Adrenal gland (tissue), 12 donors: Measurements from ENCODE around the gene SHANK2. TPM values are rescaled to one million over a fixed set of nuclear protein-coding genes. Genes with fewer than 3 reads are reported as not detected.

Experiments used
- DNase-seq, 7 donors: peaks; one replicate each; pipeline ENCODE4 v3.0.0-alpha.2; 2019 to 2020
- H3K27ac ChIP-seq, 5 donors: fragments of 200-600 bp; sonication (generic) in 4 of 5; 1 replicate in 3 of 5; 2 replicates in 2 of 5; pipeline versions ENCODE4 v1.5.1 to v1.8.0; 2016 to 2020; ENCODE audit warnings: mild to moderate bottlenecking in 1 of 5
- H3K27me3 ChIP-seq: fragments of 200-600 bp; 2 replicates; pipeline ENCODE4 v1.8.0; 2021
- H3K36me3 ChIP-seq, 2 donors: fragments of 200-600 bp; replicated peaks in 1 of 2; 1 replicate in 1 of 2; 2 replicates in 1 of 2; pipeline versions ENCODE4 v1.5.1 to v1.8.0; 2018 to 2022
- H3K4me1 ChIP-seq, 2 donors: fragments of 200-600 bp; replicated peaks in 1 of 2; 1 replicate in 1 of 2; 2 replicates in 1 of 2; pipeline versions ENCODE4 v1.5.1 to v1.8.0; 2018 to 2021
- H3K4me3 ChIP-seq, 4 donors: fragments of 200-600 bp; sonication (generic) in 3 of 4; one replicate each; pipeline ENCODE4 v1.5.1; 2016 to 2018
- H3K9me3 ChIP-seq, 3 donors: fragments of 200-600 bp; sonication (generic) in 1 of 3; replicated peaks in 1 of 3; 1 replicate in 2 of 3; 2 replicates in 1 of 3; pipeline versions ENCODE4 v1.5.1 to v1.8.0; 2016 to 2021
- POLR2A ChIP-seq, 2 donors: fragments of 450-650 bp; IDR thresholded peaks; one replicate each; pipeline ENCODE4 v1.6.1; 2017; ENCODE audit warnings: antibody characterized with exemption in 2 of 2, mild to moderate bottlenecking in 2 of 2, moderate library complexity in 1 of 2
- WGBS, 4 donors: extraction: QIAGEN DNeasy Blood & Tissue Kit in 2 of 4; methylation state at CpG; one replicate each; pipeline versions ENCODE4 v1.1.5 to v1.1.7; 2013 to 2017; 5-methylcytosine and 5-hydroxymethylcytosine counted together
- intact Hi-C, 2 donors: fragments of 100-400 bp; cut with DNase I; formaldehyde crosslinking; loops; one replicate each; pipeline versions ENCODE4 v1.14.1 to v1.15.0; 2022 to 2023
- polyA plus RNA-seq, 3 donors: library from polyadenylated mRNA; stranded (reverse); fragments of 200-250 nt in 2 of 3; fragments of 350-450 nt in 1 of 3; fragmentation: Illumina TruSeq in 1 of 3; extraction: RNeasy Lipid Tissue Mini Kit (QIAGEN cat#74804) in 1 of 3; gene quantifications; one replicate each; pipeline ENCODE4 v1.2.3, GENCODE V29; 2013 to 2014
- total RNA-seq, 9 donors: library from RNA; depleted of rRNA in 4 of 9; stranded (reverse); fragments of >200 nt in 4 of 9; fragments of 120-200 nt in 1 of 9; fragmentation: NEBNext Ultra II Directional in 1 of 9; extraction: Animal tissue kit (Norgen Biotek cat#: 25700) in 1 of 9; gene quantifications; one replicate each; pipeline versions ENCODE4 v1.1.0 to v1.2.4, GENCODE V29; 2013 to 2023
- TF ChIP-seq, protein P1 (sequence below), 6 experiments: fragments of 450-650 bp in 4 of 6; fragments of 200-600 bp in 2 of 6; sonication (generic) in 1 of 6; IDR thresholded peaks; 1 replicate in 5 of 6; 2 replicates in 1 of 6; pipeline versions ENCODE4 v1.5.1 to v1.8.0; 2016 to 2021; ENCODE audit warnings: antibody characterized with exemption in 6 of 6, mild to moderate bottlenecking in 2 of 6, moderate library complexity in 1 of 6
- donor health status: healthy with polysubstance abuse.
- donor health status: Bipolar disorder and iron deficiency.
- donor health status: DM: yes; HTN: yes; CAD: no.
- donor health status: DM: no; HTN: no; CAD: no.
- donor health status: DM: no; HTN: no; CAD: no.
- donor health status: DM: yes; HTN: yes; CAD: no.

Gene SHANK2
- total and polyA plus RNA-seq, 12 donors = 0.77 to 6.4 (median 2.3) TPM

DNA sequence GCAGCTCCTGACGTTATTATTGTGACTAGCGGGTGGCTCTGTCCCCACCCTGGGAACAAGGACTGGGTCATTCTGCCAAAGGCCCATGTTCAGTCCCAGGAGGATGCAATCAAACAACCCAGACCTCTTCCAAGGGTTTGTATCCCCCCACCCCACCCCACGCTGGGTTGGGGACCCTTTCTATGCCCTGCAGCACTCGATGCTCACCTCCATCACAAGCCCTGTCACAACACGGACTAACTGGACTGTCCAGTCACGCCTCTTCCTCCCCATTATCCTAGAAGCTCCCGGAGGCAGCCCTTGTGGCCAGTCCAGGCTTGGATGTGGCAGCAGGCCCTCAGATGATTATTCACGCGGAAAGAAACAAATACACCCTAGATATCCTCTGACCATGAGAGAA is 3.7 kb downstream of the SHANK2 start:
- intact Hi-C loops = no loop called here
- peaks cover 38% of the 10 kb centered on the region for H3K27me3 ChIP-seq

DNA sequence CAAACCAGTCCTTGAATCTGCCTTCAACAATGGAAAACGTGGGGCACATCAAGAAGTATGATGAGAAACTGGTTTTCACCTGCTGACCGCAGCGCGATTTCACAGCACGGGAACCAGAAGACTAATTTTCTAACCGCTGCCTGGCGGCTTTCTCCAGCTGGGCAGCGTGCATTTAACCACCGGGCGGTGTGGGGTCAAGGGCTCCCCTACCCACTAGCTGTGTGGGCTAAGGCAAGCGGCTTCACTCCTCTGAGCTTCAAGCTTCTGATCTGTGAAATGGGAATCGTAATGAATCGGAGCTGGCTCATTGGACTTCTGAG is 4.2 kb downstream of the SHANK2 start:
- peaks cover 38% of the 10 kb centered on the region for H3K27me3 ChIP-seq
- H3K27ac ChIP-seq = no peak overlapping the region
- H3K4me1 ChIP-seq = peaks cover 0 to 6% of the 10 kb centered on the region in 2 donors
- no peaks in the 10 kb centered on the region for H3K9me3 ChIP-seq
- intact Hi-C loops = no loop called here
- no peak overlapping the region for H3K4me3 ChIP-seq
- DNase-seq = no peak
- TF ChIP-seq, protein P1, sequence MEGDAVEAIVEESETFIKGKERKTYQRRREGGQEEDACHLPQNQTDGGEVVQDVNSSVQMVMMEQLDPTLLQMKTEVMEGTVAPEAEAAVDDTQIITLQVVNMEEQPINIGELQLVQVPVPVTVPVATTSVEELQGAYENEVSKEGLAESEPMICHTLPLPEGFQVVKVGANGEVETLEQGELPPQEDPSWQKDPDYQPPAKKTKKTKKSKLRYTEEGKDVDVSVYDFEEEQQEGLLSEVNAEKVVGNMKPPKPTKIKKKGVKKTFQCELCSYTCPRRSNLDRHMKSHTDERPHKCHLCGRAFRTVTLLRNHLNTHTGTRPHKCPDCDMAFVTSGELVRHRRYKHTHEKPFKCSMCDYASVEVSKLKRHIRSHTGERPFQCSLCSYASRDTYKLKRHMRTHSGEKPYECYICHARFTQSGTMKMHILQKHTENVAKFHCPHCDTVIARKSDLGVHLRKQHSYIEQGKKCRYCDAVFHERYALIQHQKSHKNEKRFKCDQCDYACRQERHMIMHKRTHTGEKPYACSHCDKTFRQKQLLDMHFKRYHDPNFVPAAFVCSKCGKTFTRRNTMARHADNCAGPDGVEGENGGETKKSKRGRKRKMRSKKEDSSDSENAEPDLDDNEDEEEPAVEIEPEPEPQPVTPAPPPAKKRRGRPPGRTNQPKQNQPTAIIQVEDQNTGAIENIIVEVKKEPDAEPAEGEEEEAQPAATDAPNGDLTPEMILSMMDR (IDR thresholded peaks at IDR 0.05) = no peak
- no peak for TF ChIP-seq POLR2A (IDR thresholded peaks at IDR 0.05)
- no peaks in the 10 kb centered on the region for H3K36me3 ChIP-seq
- WGBS, 4 donors = 80 to 90% (median 89%) methylated on average over 13 of the region's 13 CpGs

More for the DNA sequence above, 3.7 kb downstream of the SHANK2 start:
- Histone ChIP-seq H3K9me3 (no peaks in the 10 kb centered on the region), H3K36me3 (no peaks in the 10 kb centered on the region), H3K4me1 (peaks cover 0 to 6% of the 10 kb centered on the region in 2 donors), H3K4me3 (no peak overlapping the region), H3K27ac (no peak overlapping the region)
- TF ChIP-seq POLR2A (IDR thresholded peaks at IDR 0.05) = no peak
- TF ChIP-seq, protein P1 (IDR thresholded peaks at IDR 0.05) = no peak
- 78 to 84% (median 83%) methylated on average over 6 to 9 of the region's 9 CpGs for WGBS, 4 donors
- no peak for DNase-seq

DNA sequence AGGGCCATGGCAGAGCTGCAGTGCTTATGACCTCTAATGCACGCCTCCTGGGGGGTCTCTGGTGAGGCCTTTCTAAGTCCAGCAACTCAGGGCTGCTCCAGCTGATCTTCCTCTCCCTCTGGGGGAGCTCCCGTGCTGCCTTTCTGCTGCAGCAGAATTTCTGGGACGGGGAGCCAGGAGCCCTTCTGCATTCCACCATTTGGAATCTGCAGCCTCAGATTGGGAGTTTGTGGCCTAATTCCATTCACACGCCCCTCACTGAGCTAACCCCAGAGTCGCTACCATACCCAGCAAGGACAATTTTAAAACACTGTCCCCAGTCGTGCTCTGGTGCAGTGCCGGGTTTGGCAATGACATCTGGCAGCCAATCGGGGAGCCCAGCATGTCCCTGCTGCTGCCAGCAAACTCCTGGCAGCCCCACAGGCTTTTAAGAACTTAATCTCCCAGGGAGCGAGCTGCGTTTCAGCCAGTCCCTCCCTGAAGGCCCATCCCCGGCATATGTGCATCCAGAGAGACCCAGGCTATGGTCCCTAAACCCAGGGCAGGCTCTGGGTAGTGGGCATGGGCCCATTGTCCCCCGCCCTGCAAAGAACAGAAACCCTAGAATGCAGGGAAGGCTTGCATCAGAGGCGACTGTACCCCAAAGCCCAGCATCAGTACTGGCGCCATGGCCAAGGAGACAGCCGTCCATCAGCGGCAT is 4.7 kb downstream of the SHANK2 start:
- H3K27me3 ChIP-seq = peaks cover 34% of the 10 kb centered on the region
- 46 to 70% (median 67%) methylated on average over 10 to 16 of the region's 16 CpGs for WGBS, 4 donors

DNA sequence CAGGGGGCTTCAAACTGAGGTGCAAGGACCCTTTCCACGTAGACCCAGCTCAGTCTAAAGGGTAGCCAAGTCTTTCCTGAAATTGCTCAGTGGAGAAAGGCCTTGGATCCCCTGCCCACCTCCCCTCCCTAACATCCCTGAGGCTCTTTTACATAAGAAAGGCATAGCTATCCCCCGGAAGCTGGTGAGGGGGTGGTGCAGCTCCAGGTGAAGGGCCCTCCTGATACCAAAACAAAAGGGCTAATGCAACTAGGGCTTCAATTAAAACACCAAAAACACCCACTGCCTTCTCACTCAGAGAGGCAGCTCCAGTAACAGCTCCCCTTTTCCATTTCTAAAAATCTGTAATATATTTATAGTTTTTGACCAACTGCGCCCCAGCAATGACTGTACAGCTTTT is 5.8 kb downstream of the SHANK2 start:
- TF ChIP-seq, protein P1 (IDR thresholded peaks at IDR 0.05) = no peak
- TF ChIP-seq POLR2A (IDR thresholded peaks at IDR 0.05) = no peak
- Histone ChIP-seq H3K27me3 (peaks cover 22% of the 10 kb centered on the region), H3K27ac (no peak overlapping the region), H3K9me3 (no peaks in the 10 kb centered on the region), H3K4me3 (no peak overlapping the region), H3K4me1 (no peaks in the 10 kb centered on the region), H3K36me3 (no peaks in the 10 kb centered on the region)
- 53 to 71% (median 64%) methylated on average over 3 of the region's 3 CpGs for WGBS, 4 donors
- intact Hi-C loops = no loop called here
- no peak for DNase-seq

More for the DNA sequence above, 4.7 kb downstream of the SHANK2 start:
- TF ChIP-seq, protein P1 (IDR thresholded peaks at IDR 0.05) = no peak
- TF ChIP-seq POLR2A (IDR thresholded peaks at IDR 0.05) = no peak
- intact Hi-C loops = no loop called here
- H3K36me3 ChIP-seq = no peaks in the 10 kb centered on the region
- H3K4me1 ChIP-seq = peaks cover 0 to 6% of the 10 kb centered on the region in 2 donors
- H3K4me3 ChIP-seq = no peak overlapping the region
- no peak for DNase-seq
- H3K27ac ChIP-seq = no peak overlapping the region
- no peaks in the 10 kb centered on the region for H3K9me3 ChIP-seq
